AG04449 (cell line): ENCODE results near the gene POGK.

ENCODE experiments used
- CTCF ChIA-PET: fragments of 350-600 bp; formaldehyde crosslinking; extraction: SDS; loops from one replicate; lab custom pipeline; 2021; ENCODE audit warnings: antibody characterized with exemption; lab: Yijun Ruan, JAX
- POLR2A ChIA-PET: fragments of 400-600, 350-600 bp; formaldehyde crosslinking; extraction: SDS; loops from one replicate; lab custom pipeline; 2020; ENCODE audit warnings: antibody characterized with exemption, inconsistent platforms; lab: Yijun Ruan, JAX
- DNase-seq: peaks from one replicate; pipeline ENCODE4 v3.0.0-alpha.2; 2010; ENCODE audit warnings: low read depth, low spot score
- H3K4me3 ChIP-seq: 2 replicates; pipeline ENCODE4 v1.5.1; 2011; ENCODE audit warnings: low read depth, mild to moderate bottlenecking, control low read depth, low read length
- CTCF ChIP-seq: IDR thresholded peaks from one replicate; pipeline ENCODE4 v1.5.1; 2011; ENCODE audit warnings: mild to moderate bottlenecking, moderate library complexity, low read length, control low read depth, inconsistent platforms; ENCODE audit not compliant: insufficient read depth; ENCODE audit errors: missing control alignments

POGK gene

DNA sequence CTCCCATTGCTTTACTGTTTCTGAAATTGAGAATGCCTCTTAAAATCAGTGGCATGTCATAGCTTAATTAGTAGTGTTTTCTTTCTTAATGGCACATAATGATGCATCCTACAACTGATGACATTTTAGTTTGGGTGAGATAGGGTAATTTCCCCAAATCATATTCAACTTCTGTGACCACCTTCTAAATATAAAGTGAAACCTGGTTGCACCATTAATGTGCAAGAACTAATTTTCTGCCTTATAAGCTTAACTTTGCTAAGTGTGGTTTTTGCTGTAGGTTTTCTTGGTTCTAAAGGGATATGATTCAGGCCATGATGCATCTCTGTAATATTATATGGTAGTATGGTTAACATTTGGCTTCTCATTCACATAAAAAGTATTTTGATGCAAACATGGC, 8.9 kb downstream of the POGK start:
- DNase-seq: no peak
- no peak overlapping the region for H3K4me3 ChIP-seq
- TF ChIP-seq CTCF: no peak
- ChIA-PET POLR2A (no interaction called here), CTCF (no interaction called here)

GRCh38 chr1:166849135-166849534, 9.9 kb downstream of the POGK start:
- CTCF ChIA-PET: no interaction called here
- no peak for DNase-seq
- TF ChIP-seq CTCF: no peak
- POLR2A ChIA-PET: interaction anchor here (1.0 kb wide), 1 partner anchor 10 kb away, joined by 3 read pairs; the partner anchor contains the start of gene POGK
- H3K4me3 ChIP-seq: no peak overlapping the region

DNA sequence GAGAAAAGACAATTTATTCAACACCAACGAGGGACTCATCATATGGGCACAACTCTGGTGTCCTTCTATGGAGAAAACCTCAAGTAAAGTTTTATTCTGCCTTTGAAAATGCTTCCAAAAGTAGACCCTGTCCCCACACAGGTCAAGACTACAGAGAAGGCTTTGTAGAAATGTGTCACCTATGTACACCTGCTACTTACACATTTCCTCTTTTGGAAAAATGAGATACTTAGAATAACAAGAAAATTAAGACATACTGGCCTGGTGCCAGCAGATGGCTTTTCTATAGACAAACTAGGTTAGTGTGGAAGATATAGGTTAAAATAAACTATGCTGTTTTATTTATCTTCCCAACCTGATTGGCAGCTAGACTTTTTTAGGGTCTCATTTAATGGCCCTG, 13.6 kb downstream of the POGK start:
- DNase-seq: no peak
- TF ChIP-seq CTCF: no peak
- no peak overlapping the region for H3K4me3 ChIP-seq
- CTCF ChIA-PET: interaction anchor here (1.7 to 2.2 kb wide), 2 partner anchors 11 to 14 kb away, joined by 5 read pairs; partner anchors contain the start of gene POGK
- POLR2A ChIA-PET: no interaction called here

- no peak for TF ChIP-seq CTCF
- ChIA-PET POLR2A (interaction anchor here (0.6 kb wide), 1 partner anchor 975 kb away, joined by 4 read pairs; no protein-coding TSS in a partner anchor), CTCF (no interaction called here)
- no peak overlapping the region for H3K4me3 ChIP-seq
- DNase-seq: no peak
These were observed 16.3 kb downstream of the POGK start for GRCh38 chr1:166855558-166855957.

DNA sequence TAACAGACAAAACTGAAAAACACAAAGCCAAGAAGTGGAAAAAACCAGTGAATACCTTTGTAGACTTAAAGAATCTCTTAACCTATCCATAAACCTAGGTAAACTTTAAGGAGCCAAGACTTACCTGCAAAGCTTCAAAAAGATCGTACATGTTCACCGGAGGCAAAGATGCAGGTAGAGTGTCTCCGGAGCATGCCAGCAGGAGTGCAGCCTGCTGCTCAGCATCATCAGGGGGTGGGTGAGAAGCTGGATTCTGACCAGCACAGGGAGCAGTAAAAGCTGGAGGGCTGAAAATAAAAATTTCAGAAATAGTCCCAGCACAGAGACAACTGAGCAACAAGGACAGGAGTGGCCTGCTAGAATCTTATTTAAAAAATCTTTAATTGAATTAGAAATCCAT, 18.7 kb downstream of the POGK start:
- ChIA-PET POLR2A (no interaction called here), CTCF (interaction anchor here (1.2 to 1.5 kb wide), 2 partner anchors 11 to 201 kb away, joined by 3 to 5 read pairs; no protein-coding TSS in a partner anchor)
- DNase-seq: no peak
- TF ChIP-seq CTCF: no peak
- no peak overlapping the region for H3K4me3 ChIP-seq

DNA sequence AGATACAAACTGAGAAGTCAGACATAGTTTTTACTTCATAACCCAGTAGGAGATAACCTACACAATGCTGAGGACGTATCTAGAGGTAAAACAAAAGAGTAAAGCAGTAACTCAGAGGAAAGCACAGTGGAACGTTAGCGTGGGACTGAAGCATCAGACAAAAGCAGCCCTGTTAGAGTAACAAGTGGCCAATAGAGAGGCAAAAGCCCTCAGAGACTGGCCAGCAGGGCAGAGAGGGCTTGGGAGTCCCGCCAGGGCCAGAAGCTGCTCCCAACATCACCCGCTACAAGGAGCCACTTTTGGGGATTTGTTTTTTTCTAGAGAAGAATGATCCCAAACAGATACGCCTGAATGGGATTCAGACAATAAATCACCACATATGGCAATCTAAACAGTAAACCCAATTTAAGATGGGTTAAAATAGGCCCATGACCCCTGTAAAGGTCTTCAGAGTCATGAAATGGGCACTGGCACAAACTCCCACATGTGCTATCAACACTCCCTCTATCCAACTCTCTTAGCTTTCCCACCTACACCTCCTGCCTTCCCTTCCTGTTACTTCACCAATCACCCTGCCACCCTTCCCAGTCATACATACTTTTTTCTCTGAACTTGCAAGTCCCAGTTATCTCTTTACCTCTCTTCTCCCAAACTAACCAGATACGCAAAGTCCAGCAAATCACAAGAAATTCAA, 19.6 kb downstream of the POGK start:
- no peak for DNase-seq
- H3K4me3 ChIP-seq: no peak overlapping the region
- TF ChIP-seq CTCF: no peak
- ChIA-PET POLR2A (no interaction called here), CTCF (interaction anchor here (1.2 to 1.5 kb wide), 2 partner anchors 10 to 200 kb away, joined by 3 to 5 read pairs; no protein-coding TSS in a partner anchor)
